ENCODE results near the gene KLKB1.

KLKB1 gene

GRCh38 chr4:186204686-186205085, 22.6 kb upstream of the KLKB1 start:
- no peak for TF ChIP-seq CSDC2 (CRISPR knock-in tag; IDR thresholded peaks at IDR 0.05)
- TF ChIP-seq CSRNP3 (CRISPR knock-in tag; IDR thresholded peaks at IDR 0.05), result no peak
- no peak for TF ChIP-seq RARB (CRISPR knock-in tag; IDR thresholded peaks at IDR 0.05)
- TF ChIP-seq GLIS3 (CRISPR knock-in tag; IDR thresholded peaks at IDR 0.05), result no peak
- TF ChIP-seq, protein P1, sequence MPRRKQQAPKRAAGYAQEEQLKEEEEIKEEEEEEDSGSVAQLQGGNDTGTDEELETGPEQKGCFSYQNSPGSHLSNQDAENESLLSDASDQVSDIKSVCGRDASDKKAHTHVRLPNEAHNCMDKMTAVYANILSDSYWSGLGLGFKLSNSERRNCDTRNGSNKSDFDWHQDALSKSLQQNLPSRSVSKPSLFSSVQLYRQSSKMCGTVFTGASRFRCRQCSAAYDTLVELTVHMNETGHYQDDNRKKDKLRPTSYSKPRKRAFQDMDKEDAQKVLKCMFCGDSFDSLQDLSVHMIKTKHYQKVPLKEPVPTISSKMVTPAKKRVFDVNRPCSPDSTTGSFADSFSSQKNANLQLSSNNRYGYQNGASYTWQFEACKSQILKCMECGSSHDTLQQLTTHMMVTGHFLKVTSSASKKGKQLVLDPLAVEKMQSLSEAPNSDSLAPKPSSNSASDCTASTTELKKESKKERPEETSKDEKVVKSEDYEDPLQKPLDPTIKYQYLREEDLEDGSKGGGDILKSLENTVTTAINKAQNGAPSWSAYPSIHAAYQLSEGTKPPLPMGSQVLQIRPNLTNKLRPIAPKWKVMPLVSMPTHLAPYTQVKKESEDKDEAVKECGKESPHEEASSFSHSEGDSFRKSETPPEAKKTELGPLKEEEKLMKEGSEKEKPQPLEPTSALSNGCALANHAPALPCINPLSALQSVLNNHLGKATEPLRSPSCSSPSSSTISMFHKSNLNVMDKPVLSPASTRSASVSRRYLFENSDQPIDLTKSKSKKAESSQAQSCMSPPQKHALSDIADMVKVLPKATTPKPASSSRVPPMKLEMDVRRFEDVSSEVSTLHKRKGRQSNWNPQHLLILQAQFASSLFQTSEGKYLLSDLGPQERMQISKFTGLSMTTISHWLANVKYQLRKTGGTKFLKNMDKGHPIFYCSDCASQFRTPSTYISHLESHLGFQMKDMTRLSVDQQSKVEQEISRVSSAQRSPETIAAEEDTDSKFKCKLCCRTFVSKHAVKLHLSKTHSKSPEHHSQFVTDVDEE (CRISPR knock-in tag; IDR thresholded peaks at IDR 0.05), result no peak
- TF ChIP-seq ZNF8 (CRISPR knock-in tag; IDR thresholded peaks at IDR 0.05), result no peak
- TF ChIP-seq, protein P2, sequence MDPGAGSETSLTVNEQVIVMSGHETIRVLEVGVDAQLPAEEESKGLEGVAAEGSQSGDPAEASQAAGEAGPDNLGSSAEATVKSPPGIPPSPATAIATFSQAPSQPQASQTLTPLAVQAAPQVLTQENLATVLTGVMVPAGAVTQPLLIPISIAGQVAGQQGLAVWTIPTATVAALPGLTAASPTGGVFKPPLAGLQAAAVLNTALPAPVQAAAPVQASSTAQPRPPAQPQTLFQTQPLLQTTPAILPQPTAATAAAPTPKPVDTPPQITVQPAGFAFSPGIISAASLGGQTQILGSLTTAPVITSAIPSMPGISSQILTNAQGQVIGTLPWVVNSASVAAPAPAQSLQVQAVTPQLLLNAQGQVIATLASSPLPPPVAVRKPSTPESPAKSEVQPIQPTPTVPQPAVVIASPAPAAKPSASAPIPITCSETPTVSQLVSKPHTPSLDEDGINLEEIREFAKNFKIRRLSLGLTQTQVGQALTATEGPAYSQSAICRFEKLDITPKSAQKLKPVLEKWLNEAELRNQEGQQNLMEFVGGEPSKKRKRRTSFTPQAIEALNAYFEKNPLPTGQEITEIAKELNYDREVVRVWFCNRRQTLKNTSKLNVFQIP (CRISPR knock-in tag; IDR thresholded peaks at IDR 0.05; ENCODE audit: borderline replicate concordance, low read depth), result no peak
- TF ChIP-seq ISL1 (CRISPR knock-in tag; IDR thresholded peaks at IDR 0.05), result no peak
- no peak for TF ChIP-seq CREB5 (CRISPR knock-in tag; IDR thresholded peaks at IDR 0.05; ENCODE audit: low read depth)
- TF ChIP-seq PATZ1 (CRISPR knock-in tag; IDR thresholded peaks at IDR 0.05; ENCODE audit: borderline replicate concordance), result no peak
- no peak for TF ChIP-seq ZC3H10 (CRISPR knock-in tag; IDR thresholded peaks at IDR 0.05)
- TF ChIP-seq ZNF70 (CRISPR knock-in tag; IDR thresholded peaks at IDR 0.05), result no peak
- TF ChIP-seq ZFP30 (CRISPR knock-in tag; IDR thresholded peaks at IDR 0.05), result no peak
- no peak for TF ChIP-seq BACH2 (CRISPR knock-in tag; IDR thresholded peaks at IDR 0.05; ENCODE audit: borderline replicate concordance)
- ATAC-seq, result no peak

GRCh38 chr4:186205156-186205555, 22.2 kb upstream of the KLKB1 start:
- ATAC-seq, result no peak
- TF ChIP-seq CREB5 (CRISPR knock-in tag; IDR thresholded peaks at IDR 0.05; ENCODE audit: low read depth), result no peak
- TF ChIP-seq ZFP30 (CRISPR knock-in tag; IDR thresholded peaks at IDR 0.05), result no peak
- no peak for TF ChIP-seq ZNF70 (CRISPR knock-in tag; IDR thresholded peaks at IDR 0.05)
- no peak for TF ChIP-seq BACH2 (CRISPR knock-in tag; IDR thresholded peaks at IDR 0.05; ENCODE audit: borderline replicate concordance)
- no peak for TF ChIP-seq ZFP3 (CRISPR knock-in tag; IDR thresholded peaks at IDR 0.05)
- TF ChIP-seq ARNTL (CRISPR knock-in tag; IDR thresholded peaks at IDR 0.05; ENCODE audit: borderline replicate concordance, low read depth), result no peak
- no peak for TF ChIP-seq PATZ1 (CRISPR knock-in tag; IDR thresholded peaks at IDR 0.05; ENCODE audit: borderline replicate concordance)
- no peak for TF ChIP-seq OSR1 (CRISPR knock-in tag; IDR thresholded peaks at IDR 0.05)
- TF ChIP-seq GLIS3 (CRISPR knock-in tag; IDR thresholded peaks at IDR 0.05), result no peak
- TF ChIP-seq ISL1 (CRISPR knock-in tag; IDR thresholded peaks at IDR 0.05), result no peak
- no peak for TF ChIP-seq CSDC2 (CRISPR knock-in tag; IDR thresholded peaks at IDR 0.05)
- TF ChIP-seq ESRRG (CRISPR knock-in tag; IDR thresholded peaks at IDR 0.05), result no peak
- TF ChIP-seq, protein P2 (CRISPR knock-in tag; IDR thresholded peaks at IDR 0.05; ENCODE audit: borderline replicate concordance, low read depth), result no peak
- no peak for TF ChIP-seq ZNF8 (CRISPR knock-in tag; IDR thresholded peaks at IDR 0.05)
- TF ChIP-seq, protein P1 (CRISPR knock-in tag; IDR thresholded peaks at IDR 0.05), result no peak
- TF ChIP-seq CSRNP3 (CRISPR knock-in tag; IDR thresholded peaks at IDR 0.05), result no peak
